Measurements from ENCODE around the gene DDIT3. TPM values are rescaled to one million over a fixed set of nuclear protein-coding genes. Genes with fewer than 3 reads are reported as not detected.

Gene DDIT3
- total and polyA plus RNA-seq, 2 of the 4 experiments (the other 2 are of a cell fraction) = 19.4 to 54.4 TPM

DNA sequence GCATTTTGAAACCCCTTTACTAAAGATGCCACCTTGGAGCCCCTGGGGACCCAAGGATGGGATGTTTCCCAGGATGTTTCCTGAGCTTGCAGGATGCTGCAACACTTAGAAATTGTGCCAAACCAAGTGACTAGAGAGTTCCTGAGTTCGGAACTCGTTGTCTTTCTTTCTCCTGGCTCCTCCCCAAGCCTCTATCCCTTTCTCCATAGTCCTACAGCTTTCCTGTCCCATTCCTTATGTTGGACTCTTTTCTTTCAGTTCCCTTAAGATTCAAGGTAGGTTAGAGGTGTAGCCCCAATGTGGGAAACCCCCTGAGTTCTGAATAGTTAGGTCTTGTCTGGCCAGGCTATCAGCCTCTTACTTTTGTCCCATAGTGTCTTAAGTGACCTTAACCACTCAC is 28.2 kb upstream of the DDIT3 start:
- no peak for TF ChIP-seq MAFK (IDR thresholded peaks at IDR 0.05; ENCODE audit: low read depth, low read length)
- TF ChIP-seq SMC3 (IDR thresholded peaks at IDR 0.05; ENCODE audit: low read depth, low read length) = no peak
- TF ChIP-seq, protein P1, sequence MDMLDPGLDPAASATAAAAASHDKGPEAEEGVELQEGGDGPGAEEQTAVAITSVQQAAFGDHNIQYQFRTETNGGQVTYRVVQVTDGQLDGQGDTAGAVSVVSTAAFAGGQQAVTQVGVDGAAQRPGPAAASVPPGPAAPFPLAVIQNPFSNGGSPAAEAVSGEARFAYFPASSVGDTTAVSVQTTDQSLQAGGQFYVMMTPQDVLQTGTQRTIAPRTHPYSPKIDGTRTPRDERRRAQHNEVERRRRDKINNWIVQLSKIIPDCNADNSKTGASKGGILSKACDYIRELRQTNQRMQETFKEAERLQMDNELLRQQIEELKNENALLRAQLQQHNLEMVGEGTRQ (IDR thresholded peaks at IDR 0.05; ENCODE audit: low read depth, low read length) = no peak
- no peak for TF ChIP-seq MXI1 (IDR thresholded peaks at IDR 0.05; ENCODE audit: borderline replicate concordance, low read depth, low read length)
- no peak for TF ChIP-seq CHD1 (IDR thresholded peaks at IDR 0.05; ENCODE audit: low read depth, low read length)
- no peak for TF ChIP-seq FOS (IDR thresholded peaks at IDR 0.05; ENCODE audit: low read depth, low read length)
- Histone ChIP-seq H4K91ac (ENCODE audit: insufficient read depth, low read depth, low read length) (no peak overlapping the region), H2BK15ac (ENCODE audit: low read depth, low read length) (no peak overlapping the region), H3K4me3 (ENCODE audit: insufficient read depth, low read depth, low read length) (no peak overlapping the region), H2BK120ac (ENCODE audit: low read depth, low read length) (no peak overlapping the region), H2AK5ac (ENCODE audit: low read depth, low read length) (no peak overlapping the region), H2AK9ac (replicated peaks; ENCODE audit: low read depth, low read length, poor library complexity) (no peak overlapping the region), H3K18ac (ENCODE audit: low read depth, low read length) (no peak overlapping the region), H2BK5ac (ENCODE audit: low read depth, low read length, poor library complexity, severe bottlenecking) (no peak overlapping the region), H3K14ac (replicated peaks; ENCODE audit: low read depth, low read length) (no peak overlapping the region), H4K5ac (ENCODE audit: low read depth, low read length) (no peak overlapping the region), H3K56ac (ENCODE audit: extremely low read depth, insufficient read depth, low read length) (no peak overlapping the region), H3K27ac (ENCODE audit: insufficient read depth, low read length) (no peak overlapping the region), H3K36me3 (ENCODE audit: control insufficient read depth, insufficient read depth, low read length) (peaks cover 4% of the 10 kb centered on the region), H3K4me1 (ENCODE audit: control insufficient read depth, insufficient read depth, low read length) (peaks cover 12% of the 10 kb centered on the region), H3K79me1 (ENCODE audit: low read depth in 1 of 2, low read length in 2 of 2) (peaks cover 17 to 34% of the 10 kb centered on the region in 2 experiments; a peak in 3 of 4 replicates), H3K9ac (ENCODE audit: low read depth, low read length) (no peak overlapping the region), H2BK20ac (ENCODE audit: low read depth, low read length) (no peak overlapping the region), H3K27me3 (ENCODE audit: control insufficient read depth, insufficient read depth, low read length) (peaks cover 40% of the 10 kb centered on the region), H3K4ac (ENCODE audit: low read depth, low read length) (no peak overlapping the region), H3K4me2 (ENCODE audit: low read depth, low read length) (no peak overlapping the region), H2AFZ (replicated peaks; ENCODE audit: low read length, poor library complexity) (no peak overlapping the region), H4K8ac (ENCODE audit: low read depth in 2 of 2, low read length in 2 of 2) (no peak overlapping the region), H3K9me3 (ENCODE audit: control insufficient read depth, insufficient read depth, low read length) (no peaks in the 10 kb centered on the region), H4K20me1 (ENCODE audit: insufficient read depth, low read length) (peaks cover 22% of the 10 kb centered on the region), H3K23ac (ENCODE audit: low read depth, low read length) (no peak overlapping the region), H3K9me1 (ENCODE audit: insufficient read depth, low read length) (peaks cover 22% of the 10 kb centered on the region)
- POLR2A ChIA-PET (ENCODE audit: unreplicated experiment) = no interaction called here
- CTCF ChIA-PET = no interaction called here
- ATAC-seq (ENCODE audit: low read depth) (no peak), DNase-seq (no peak)
- BruUV-seq (replicated peaks) = no TSS peak
- intact Hi-C loops (cut with micrococcal nuclease) = no loop called here
- 67% methylated on average over 2 of the region's 2 CpGs; no CpG with 5 or more reads in 1 of the 2 experiments for WGBS, 2 experiments (ENCODE audit: extremely low coverage in 2 of 2, insufficient read length in 1 of 2)
- dilution Hi-C loops (cut with HindIII; ENCODE audit: low sequenced_read_pairs, unreplicated experiment) = no loop called here
- in situ Hi-C loops (cut with MboI; ENCODE audit: low sequenced_read_pairs) = no loop called here

All from IMR-90 (cell line).